Esophagus muscularis mucosa (tissue), 3 donors: Measurements from ENCODE around the gene SLCO1B1.

Experiments used
- EP300 ChIP-seq: sonication (generic); formaldehyde crosslinking; IDR thresholded peaks from one replicate; pipeline ENCODE4 v1.6.1; 2017; ENCODE audit warnings: antibody characterized with exemption
- TF ChIP-seq, protein P1 (sequence below), 3 experiments: fragments of 200-600 bp in 2 of 3; fragments of 450-650 bp in 1 of 3; sonication (generic) in 2 of 3; IDR thresholded peaks; one replicate each; pipeline ENCODE4 v1.5.1; 2017 to 2019; ENCODE audit warnings: antibody characterized with exemption in 3 of 3, mild to moderate bottlenecking in 2 of 3, moderate library complexity in 1 of 3

DNA sequence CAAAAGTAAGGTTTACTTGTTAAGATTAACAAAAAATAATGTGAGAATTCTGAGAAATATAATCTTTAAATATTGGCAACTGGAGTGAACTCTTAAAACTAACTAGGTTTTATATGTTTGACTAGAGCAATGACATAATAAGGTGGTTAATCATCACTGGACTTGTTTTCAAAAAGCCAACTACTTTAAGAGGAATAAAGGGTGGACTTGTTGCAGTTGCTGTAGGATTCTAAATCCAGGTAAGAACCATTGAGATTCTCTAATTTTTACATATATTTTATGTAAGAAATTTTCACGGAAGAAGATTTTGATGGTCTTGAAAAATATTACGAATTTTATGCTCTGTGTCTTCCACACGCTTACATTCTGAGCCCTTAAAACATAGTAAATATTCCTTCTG, at the start of gene SLCO1B1:
- TF ChIP-seq, protein P1, sequence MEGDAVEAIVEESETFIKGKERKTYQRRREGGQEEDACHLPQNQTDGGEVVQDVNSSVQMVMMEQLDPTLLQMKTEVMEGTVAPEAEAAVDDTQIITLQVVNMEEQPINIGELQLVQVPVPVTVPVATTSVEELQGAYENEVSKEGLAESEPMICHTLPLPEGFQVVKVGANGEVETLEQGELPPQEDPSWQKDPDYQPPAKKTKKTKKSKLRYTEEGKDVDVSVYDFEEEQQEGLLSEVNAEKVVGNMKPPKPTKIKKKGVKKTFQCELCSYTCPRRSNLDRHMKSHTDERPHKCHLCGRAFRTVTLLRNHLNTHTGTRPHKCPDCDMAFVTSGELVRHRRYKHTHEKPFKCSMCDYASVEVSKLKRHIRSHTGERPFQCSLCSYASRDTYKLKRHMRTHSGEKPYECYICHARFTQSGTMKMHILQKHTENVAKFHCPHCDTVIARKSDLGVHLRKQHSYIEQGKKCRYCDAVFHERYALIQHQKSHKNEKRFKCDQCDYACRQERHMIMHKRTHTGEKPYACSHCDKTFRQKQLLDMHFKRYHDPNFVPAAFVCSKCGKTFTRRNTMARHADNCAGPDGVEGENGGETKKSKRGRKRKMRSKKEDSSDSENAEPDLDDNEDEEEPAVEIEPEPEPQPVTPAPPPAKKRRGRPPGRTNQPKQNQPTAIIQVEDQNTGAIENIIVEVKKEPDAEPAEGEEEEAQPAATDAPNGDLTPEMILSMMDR (IDR thresholded peaks at IDR 0.05), result no peak
- no peak for TF ChIP-seq EP300
